Measurements from ENCODE around the gene LRP6.

Gene LRP6

GRCh38 chr12:12214635-12215131 lies 52.2 kb downstream of the LRP6 start:
- DNase-seq (ENCODE audit: low read depth), result no peak

GRCh38 chr12:12214201-12214600 lies 52.6 kb downstream of the LRP6 start:
- DNase-seq (ENCODE audit: low read depth), result no peak

GRCh38 chr12:12212769-12213168 lies 54.1 kb downstream of the LRP6 start:
- no peak for DNase-seq (ENCODE audit: low read depth)

- DNase-seq (ENCODE audit: low read depth), result no peak
These were observed 55.9 kb downstream of the LRP6 start for GRCh38 chr12:12210983-12211382.

- no peak for DNase-seq (ENCODE audit: low read depth)
These were observed 56.4 kb downstream of the LRP6 start for GRCh38 chr12:12210416-12210815.

GRCh38 chr12:12209675-12210074 lies 57.2 kb downstream of the LRP6 start:
- no peak for DNase-seq (ENCODE audit: low read depth)

- no peak for DNase-seq (ENCODE audit: low read depth)
These were observed 57.8 kb downstream of the LRP6 start for GRCh38 chr12:12209043-12209442.

GRCh38 chr12:12207746-12208145 lies 59.1 kb downstream of the LRP6 start:
- no peak for DNase-seq (ENCODE audit: low read depth)

GRCh38 chr12:12206776-12207388 lies 60.0 kb downstream of the LRP6 start:
- no peak for DNase-seq (ENCODE audit: low read depth)

- no peak for DNase-seq (ENCODE audit: low read depth)
These were observed 64.1 kb downstream of the LRP6 start for GRCh38 chr12:12202747-12203146.

GRCh38 chr12:12202105-12202504 lies 64.7 kb downstream of the LRP6 start:
- DNase-seq (ENCODE audit: low read depth), result no peak

GRCh38 chr12:12201274-12201758 lies 65.5 kb downstream of the LRP6 start:
- no peak for DNase-seq (ENCODE audit: low read depth)

- DNase-seq (ENCODE audit: low read depth), result no peak
These were observed 66.5 kb downstream of the LRP6 start for GRCh38 chr12:12200363-12200762.

GRCh38 chr12:12198124-12198523 lies 68.7 kb downstream of the LRP6 start:
- no peak for DNase-seq (ENCODE audit: low read depth)

GRCh38 chr12:12197128-12197527 lies 69.7 kb downstream of the LRP6 start:
- DNase-seq (ENCODE audit: low read depth), result no peak

GRCh38 chr12:12195516-12195915 lies 71.3 kb downstream of the LRP6 start:
- no peak for DNase-seq (ENCODE audit: low read depth)

- DNase-seq (ENCODE audit: low read depth), result no peak
These were observed 71.8 kb downstream of the LRP6 start for GRCh38 chr12:12195081-12195480.

- no peak for DNase-seq (ENCODE audit: low read depth)
These were observed 72.6 kb downstream of the LRP6 start for GRCh38 chr12:12194206-12194605.

GRCh38 chr12:12191008-12191407 lies 75.8 kb downstream of the LRP6 start:
- no peak for DNase-seq (ENCODE audit: low read depth)

- no peak for DNase-seq (ENCODE audit: low read depth)
These were observed 76.6 kb downstream of the LRP6 start for GRCh38 chr12:12190087-12190809.

GRCh38 chr12:12185414-12185813 lies 81.4 kb downstream of the LRP6 start:
- no peak for DNase-seq (ENCODE audit: low read depth)

GRCh38 chr12:12182703-12183365 lies 84.0 kb downstream of the LRP6 start:
- no peak for DNase-seq (ENCODE audit: low read depth)

- no peak for DNase-seq (ENCODE audit: low read depth)
These were observed 85.3 kb downstream of the LRP6 start for GRCh38 chr12:12181511-12181910.
